GM23338 (cell line): ENCODE results near the gene CFAP57. TPM values are rescaled to one million over a fixed set of nuclear protein-coding genes. Genes with fewer than 3 reads are reported as not detected.

Experiments used
- ATAC-seq: fragments of 200-7000 bp; cut with Tn5 transposase; 3 replicates; pipeline ENCODE4 v1.9.1; 2020
- DNase-seq: peaks from one replicate; pipeline ENCODE4 v3.0.0-alpha.2; 2015; ENCODE audit warnings: low spot score
- H2AFZ ChIP-seq: fragments of 200-600 bp; sonication (generic); 2 replicates; pipeline ENCODE4 v1.8.0; 2016; ENCODE audit warnings: antibody characterized with exemption, mild to moderate bottlenecking, moderate library complexity
- H3F3A ChIP-seq: fragments of 200-600 bp; sonication (generic); replicated peaks from 2 replicates; pipeline ENCODE4 v1.8.0; 2017; ENCODE audit warnings: antibody characterized with exemption, mixed run types, low read depth
- H3K27ac ChIP-seq: fragments of 200-600 bp; sonication (generic); 2 replicates; pipeline ENCODE4 v1.6.1; 2016; ENCODE audit warnings: low read depth
- H3K27me3 ChIP-seq: fragments of 200-600 bp; sonication (generic); 2 replicates; pipeline ENCODE4 v1.8.0; 2016; ENCODE audit warnings: mild to moderate bottlenecking, mixed run types, moderate library complexity; ENCODE audit not compliant: insufficient read depth
- H3K36me3 ChIP-seq: fragments of 200-600 bp; sonication (generic); 2 replicates; pipeline ENCODE4 v1.8.0; 2016; ENCODE audit warnings: mild to moderate bottlenecking; ENCODE audit not compliant: insufficient read depth
- H3K4me1 ChIP-seq: fragments of 200-600 bp; sonication (generic); 2 replicates; pipeline ENCODE4 v1.8.0; 2016; ENCODE audit warnings: mild to moderate bottlenecking, moderate library complexity; ENCODE audit not compliant: insufficient read depth
- H3K4me2 ChIP-seq: fragments of 200-600 bp; sonication (generic); 2 replicates; pipeline ENCODE4 v1.7.1; 2017; ENCODE audit warnings: mixed run types
- H3K4me3 ChIP-seq: fragments of 200-600 bp; sonication (generic); 2 replicates; pipeline ENCODE4 v1.6.1; 2016; ENCODE audit warnings: mixed run types
- H3K79me2 ChIP-seq: fragments of 200-600 bp; sonication (generic); replicated peaks from 2 replicates; pipeline ENCODE4 v1.8.0; 2017; ENCODE audit warnings: mild to moderate bottlenecking; ENCODE audit not compliant: insufficient read depth
- H3K9me2 ChIP-seq: fragments of 200-600 bp; sonication (generic); 2 replicates; pipeline ENCODE4 v1.8.0; 2017; ENCODE audit not compliant: insufficient read depth
- H4K20me1 ChIP-seq: fragments of 200-600 bp; sonication (generic); replicated peaks from 2 replicates; pipeline ENCODE4 v1.8.0; 2017; ENCODE audit warnings: mild to moderate bottlenecking; ENCODE audit not compliant: insufficient read depth
- H3K27ac Mint-ChIP-seq: 2 replicates; pipeline ENCODE4 v1.8.0; 2020; ENCODE audit warnings: inconsistent platforms, mild to moderate bottlenecking, moderate library complexity, mixed read lengths
- H3K27me3 Mint-ChIP-seq: 3 replicates; pipeline ENCODE4 v1.8.0; 2022; ENCODE audit warnings: low read depth, mild to moderate bottlenecking, moderate library complexity, mixed read lengths, inconsistent platforms; ENCODE audit not compliant: insufficient read depth, poor library complexity
- H3K36me3 Mint-ChIP-seq: 3 replicates; pipeline ENCODE4 v1.8.0; 2021; ENCODE audit warnings: low read depth, mild to moderate bottlenecking, inconsistent platforms, moderate library complexity, mixed read lengths
- H3K4me1 Mint-ChIP-seq: 3 replicates; pipeline ENCODE4 v1.8.0; 2020; ENCODE audit warnings: mild to moderate bottlenecking, inconsistent platforms, mixed read lengths
- H3K4me3 Mint-ChIP-seq: 3 replicates; pipeline ENCODE4 v1.8.0; 2021; ENCODE audit warnings: moderate library complexity, mild to moderate bottlenecking, inconsistent platforms, mixed read lengths
- H3K9me3 Mint-ChIP-seq: 3 replicates; pipeline ENCODE4 v1.8.0; 2020; ENCODE audit warnings: moderate library complexity, mild to moderate bottlenecking, inconsistent platforms, mixed read lengths
- CREB1 ChIP-seq: fragments of 250-450 bp; sonication (Bioruptor Pico); IDR thresholded peaks from 2 replicates; pipeline ENCODE4 v1.5.0; 2020; ENCODE audit warnings: low read depth, mild to moderate bottlenecking, moderate library complexity
- CTCF ChIP-seq, 2 experiments: fragments of 200-600 bp in 1 of 2; sonication (generic) in 1 of 2; conservative IDR thresholded peaks; 2 replicates each; pipeline versions ENCODE4 v1.5.1 to v1.6.1; 2016 to 2017; ENCODE audit warnings: antibody characterized with exemption in 2 of 2, low read depth in 2 of 2, mild to moderate bottlenecking in 2 of 2, moderate library complexity in 1 of 2
- ETS1 ChIP-seq: IDR thresholded peaks from 2 replicates; pipeline ENCODE4 v1.6.1; 2016; ENCODE audit warnings: antibody characterized with exemption
- EZH2 ChIP-seq: fragments of 200-600 bp; sonication (generic); IDR thresholded peaks from one replicate; pipeline ENCODE4 v1.8.0; 2017; ENCODE audit warnings: antibody characterized with exemption, mild to moderate bottlenecking, low read depth; ENCODE audit not compliant: unreplicated experiment
- EZH2phosphoT487 ChIP-seq: fragments of 200-600 bp; sonication (generic); IDR thresholded peaks from one replicate; pipeline ENCODE4 v1.8.1; 2018; ENCODE audit warnings: antibody characterized with exemption; ENCODE audit not compliant: unreplicated experiment
- JUNB ChIP-seq: IDR thresholded peaks from one replicate; pipeline ENCODE4 v1.6.1; 2016; ENCODE audit warnings: antibody characterized with exemption; ENCODE audit not compliant: unreplicated experiment
- NANOG ChIP-seq: IDR thresholded peaks from 2 replicates; pipeline ENCODE4 v1.6.1; 2016; ENCODE audit warnings: antibody characterized with exemption, borderline replicate concordance
- POLR2AphosphoS5 ChIP-seq: IDR thresholded peaks from 2 replicates; pipeline ENCODE4 v1.6.1; 2016; ENCODE audit warnings: antibody characterized with exemption, low read depth
- REST ChIP-seq: IDR thresholded peaks from one replicate; pipeline ENCODE4 v1.6.1; 2018; ENCODE audit warnings: antibody characterized with exemption; ENCODE audit not compliant: unreplicated experiment
- STAT1 ChIP-seq: IDR thresholded peaks from one replicate; pipeline ENCODE4 v1.6.1; 2016; ENCODE audit warnings: antibody characterized with exemption; ENCODE audit not compliant: unreplicated experiment
- ZNF114 ChIP-seq: fragments of 250-450 bp; sonication (Bioruptor Pico); IDR thresholded peaks from 2 replicates; pipeline ENCODE4 v1.5.0; 2020; ENCODE audit warnings: mild to moderate bottlenecking, moderate library complexity
- ZNF331 ChIP-seq: fragments of 250-450 bp; sonication (Bioruptor Pico); IDR thresholded peaks from 2 replicates; pipeline ENCODE4 v1.5.0; 2020; ENCODE audit warnings: low read depth, mild to moderate bottlenecking, moderate library complexity
- ZNF462 ChIP-seq: fragments of 250-450 bp; sonication (Bioruptor Pico); IDR thresholded peaks from 2 replicates; pipeline ENCODE4 v1.5.0; 2020; ENCODE audit warnings: mild to moderate bottlenecking, moderate library complexity
- polyA plus RNA-seq: library from polyadenylated mRNA; unstranded; fragments of >200 nt; fragmentation: Nextera tagmentation; extraction: Ambion mirVana; gene quantifications from 2 replicates; pipeline ENCODE4 v1.2.1, GENCODE V29; 2016
- total RNA-seq: library from RNA; depleted of rRNA; stranded (reverse); fragments of >200 nt; shearing (Covaris generic); gene quantifications from 2 replicates; pipeline ENCODE4 v1.2.3, GENCODE V29; 2014

Gene CFAP57
- total and polyA plus RNA-seq, 2 experiments from 2014 or later = 0.37 to 0.38 TPM

GRCh38 chr1:43144237-43144636, 27.9 kb upstream of the CFAP57 start:
- Histone ChIP-seq H3K27ac (no peak overlapping the region), H4K20me1 (no peaks in the 10 kb centered on the region), H3K79me2 (no peaks in the 10 kb centered on the region), H3K4me1 (peaks cover 17% of the 10 kb centered on the region), H2AFZ (no peak overlapping the region), H3K9me2 (no peaks in the 10 kb centered on the region), H3K4me2 (no peak overlapping the region), H3F3A (0 out of 2 replicates have a peak, but pooled peaks cover 3% of the 10 kb centered on the region), H3K36me3 (no peaks in the 10 kb centered on the region), H3K27me3 (no peaks in the 10 kb centered on the region), H3K4me3 (no peak overlapping the region)
- peaks cover 23% of the 10 kb centered on the region for H3K4me1 Mint-ChIP-seq
- TF ChIP-seq ETS1 (no peak), CTCF (conservative IDR thresholded peaks at IDR 0.05; ENCODE audit: low read depth in 2 of 2) (no peak), POLR2AphosphoS5 (no peak), CREB1 (CRISPR knock-in tag) (no peak), ZNF462 (CRISPR knock-in tag) (no peak), REST (no peak), ZNF114 (CRISPR knock-in tag) (no peak), ZNF331 (CRISPR knock-in tag) (no peak), EZH2 (no peak), STAT1 (no peak), NANOG (no peak), JUNB (no peak), EZH2phosphoT487 (no peak)
- ATAC-seq (no peak), DNase-seq (no peak)
- peaks cover 10% of the 10 kb centered on the region for H3K27me3 Mint-ChIP-seq
- H3K9me3 Mint-ChIP-seq = no peaks in the 10 kb centered on the region; the same call in 2 of the 3 replicates
- H3K27ac Mint-ChIP-seq = no peak overlapping the region
- no peak overlapping the region for H3K4me3 Mint-ChIP-seq
- H3K36me3 Mint-ChIP-seq = no peaks in the 10 kb centered on the region; the same call in 2 of the 3 replicates
